Epidermal melanocyte (primary cell): ENCODE results near the gene CFAP53.
A peak's percentile ranks its signal among the peaks of the same experiment; 100 is the strongest.
"Not testable (repeated sequence)": the region's sequence is repeated elsewhere in the genome, so short reads cannot be mapped to it uniquely, and the experiment has no call there.

Experiments
- DNase-seq: peaks from one replicate; pipeline ENCODE4 v3.0.0; 2011; ENCODE audit warnings: low spot score; ENCODE audit not compliant: insufficient read length

The CFAP53 gene, protein sequence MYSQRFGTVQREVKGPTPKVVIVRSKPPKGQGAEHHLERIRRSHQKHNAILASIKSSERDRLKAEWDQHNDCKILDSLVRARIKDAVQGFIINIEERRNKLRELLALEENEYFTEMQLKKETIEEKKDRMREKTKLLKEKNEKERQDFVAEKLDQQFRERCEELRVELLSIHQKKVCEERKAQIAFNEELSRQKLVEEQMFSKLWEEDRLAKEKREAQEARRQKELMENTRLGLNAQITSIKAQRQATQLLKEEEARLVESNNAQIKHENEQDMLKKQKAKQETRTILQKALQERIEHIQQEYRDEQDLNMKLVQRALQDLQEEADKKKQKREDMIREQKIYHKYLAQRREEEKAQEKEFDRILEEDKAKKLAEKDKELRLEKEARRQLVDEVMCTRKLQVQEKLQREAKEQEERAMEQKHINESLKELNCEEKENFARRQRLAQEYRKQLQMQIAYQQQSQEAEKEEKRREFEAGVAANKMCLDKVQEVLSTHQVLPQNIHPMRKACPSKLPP

DNA sequence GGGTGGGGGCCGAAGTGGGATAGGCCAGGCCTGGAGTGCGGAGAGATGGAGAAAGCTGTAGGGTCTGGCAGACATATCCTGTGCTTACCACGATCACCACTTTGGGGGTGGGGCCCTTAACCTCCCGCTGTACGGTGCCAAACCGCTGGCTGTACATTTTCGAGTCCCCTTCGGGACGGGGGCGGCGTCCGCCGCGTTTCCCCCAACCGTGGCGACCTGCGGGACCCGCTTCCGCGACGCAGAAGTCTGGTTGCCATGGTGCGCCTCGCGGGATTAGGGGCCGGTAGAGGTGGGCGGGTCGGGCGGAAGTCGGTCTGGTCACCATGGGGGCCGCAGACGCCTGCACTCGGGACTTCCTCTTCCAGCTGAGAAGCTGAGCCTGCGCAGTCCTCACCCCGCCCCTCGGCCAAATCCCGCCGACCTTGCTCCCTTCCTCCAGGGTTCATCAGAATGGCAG, at the start of gene CFAP53:
TSS of gene CFAP53 (minus strand) at position 248 of the 457 bp plus-strand sequence. CDS start at position 157, 91 bp downstream.
- DNase-seq: peak; percentile 96

DNA sequence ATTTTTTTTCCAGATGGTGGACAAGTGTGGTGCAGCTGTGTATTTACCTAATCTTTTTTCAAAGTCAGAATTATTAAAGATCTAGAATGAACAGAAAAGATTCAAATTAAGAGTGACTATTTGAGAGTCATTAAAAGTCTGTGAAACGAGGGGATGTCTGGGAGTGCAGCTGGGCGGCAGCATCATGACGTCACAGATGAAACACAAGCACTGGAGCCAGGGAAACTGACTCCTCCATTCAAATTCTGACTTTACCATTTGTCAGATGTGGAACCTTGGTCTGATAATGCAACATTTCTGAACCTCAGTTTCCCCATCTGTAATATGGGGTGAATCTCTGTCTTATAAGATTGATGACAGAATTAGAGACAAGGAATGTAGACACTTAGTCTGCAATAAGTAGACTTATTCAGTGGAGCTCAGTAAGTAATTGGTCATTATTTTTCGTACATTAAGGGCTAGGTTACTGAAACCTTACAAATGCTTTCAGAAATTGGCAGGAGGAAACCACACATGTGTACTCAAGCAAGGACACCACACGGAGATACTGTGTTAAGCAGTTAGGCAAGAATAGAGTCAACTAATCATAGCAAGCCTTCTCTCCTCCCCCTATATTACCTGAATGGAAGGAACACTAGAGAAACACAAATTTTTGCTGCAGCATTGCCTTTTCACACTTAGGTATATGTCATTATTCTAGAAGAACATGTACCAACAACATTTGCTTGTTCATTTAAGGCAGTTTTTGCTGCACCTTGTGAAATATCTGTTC, 49.0 kb upstream of the CFAP53 start:
- no peak for DNase-seq

DNA sequence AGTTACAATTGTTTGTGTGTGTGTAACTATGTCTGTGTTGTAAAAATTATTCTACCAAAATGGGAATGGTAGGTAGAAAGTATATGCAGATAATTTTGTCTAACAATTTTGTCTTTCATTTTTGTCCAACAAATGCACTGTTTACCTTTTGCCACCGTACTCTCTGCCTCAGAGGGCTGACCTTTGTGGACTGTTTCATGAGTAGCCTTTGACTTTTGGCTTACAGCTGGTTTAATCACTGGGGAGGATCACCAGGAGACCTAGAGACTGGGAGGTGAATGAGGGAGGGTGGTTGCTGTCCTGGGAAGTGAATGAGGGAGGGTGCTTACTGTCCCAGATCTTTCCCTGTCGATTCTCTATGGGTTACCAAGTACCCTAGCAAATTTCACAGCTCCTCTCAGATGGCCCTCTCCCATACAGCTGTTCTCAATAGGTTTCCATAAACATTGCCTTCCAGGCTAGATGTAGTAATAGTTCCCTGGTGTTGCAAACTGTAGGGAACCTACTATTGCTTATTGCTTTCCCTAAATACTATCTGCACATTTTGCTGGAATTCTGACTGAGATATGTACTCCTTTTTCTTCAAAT, 47.7 kb upstream of the CFAP53 start:
- no peak for DNase-seq

GRCh38 chr18:50313031-50313607, 46.8 kb upstream of the CFAP53 start:
- DNase-seq: no peak

GRCh38 chr18:50312296-50313030, 46.2 kb upstream of the CFAP53 start:
- DNase-seq: no peak

DNA sequence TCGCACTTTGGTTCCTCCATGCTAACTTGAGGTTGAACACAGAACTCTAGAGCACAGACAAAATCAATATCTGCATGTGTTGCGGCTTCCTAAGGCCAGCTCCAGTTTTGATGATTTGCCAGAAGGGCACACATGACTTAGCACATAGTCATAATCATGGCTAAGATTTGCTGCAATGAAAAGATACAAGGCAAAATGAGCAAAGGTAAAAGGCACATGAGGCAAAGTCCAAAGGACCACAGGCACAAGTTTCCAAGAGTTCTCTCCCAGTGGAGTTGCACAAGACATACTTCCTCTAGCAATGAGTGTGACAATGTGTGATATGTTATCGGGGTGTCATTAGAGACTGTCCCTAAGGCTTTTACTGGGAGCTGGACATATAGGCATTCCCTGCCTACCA, 45.4 kb upstream of the CFAP53 start:
- DNase-seq: no peak

DNA sequence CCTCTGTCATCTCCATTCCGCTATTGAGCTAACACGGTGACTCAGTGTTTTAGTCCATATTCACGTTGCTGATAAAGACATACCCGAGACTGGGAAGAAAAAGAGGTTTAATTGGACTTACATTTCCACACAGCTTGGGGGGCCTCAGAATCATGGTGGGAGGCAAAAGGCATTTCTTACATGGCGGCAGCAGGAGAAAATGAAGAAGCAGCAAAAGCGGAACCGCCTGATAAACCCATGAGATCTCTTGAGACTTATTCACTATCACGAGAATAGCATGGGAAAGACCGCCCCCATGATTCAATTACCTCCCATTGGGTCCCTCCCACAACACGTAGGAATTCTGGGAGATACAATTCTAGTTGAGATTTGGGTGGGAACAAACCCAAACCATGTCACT, 43.8 kb upstream of the CFAP53 start:
- DNase-seq: no peak

GRCh38 chr18:50308851-50309250, 42.6 kb upstream of the CFAP53 start:
- DNase-seq: not testable (repeated sequence)

GRCh38 chr18:50307738-50308470, 41.6 kb upstream of the CFAP53 start:
- peak; percentile 96 for DNase-seq

GRCh38 chr18:50307400-50307737, 41.1 kb upstream of the CFAP53 start:
- no peak for DNase-seq

DNA sequence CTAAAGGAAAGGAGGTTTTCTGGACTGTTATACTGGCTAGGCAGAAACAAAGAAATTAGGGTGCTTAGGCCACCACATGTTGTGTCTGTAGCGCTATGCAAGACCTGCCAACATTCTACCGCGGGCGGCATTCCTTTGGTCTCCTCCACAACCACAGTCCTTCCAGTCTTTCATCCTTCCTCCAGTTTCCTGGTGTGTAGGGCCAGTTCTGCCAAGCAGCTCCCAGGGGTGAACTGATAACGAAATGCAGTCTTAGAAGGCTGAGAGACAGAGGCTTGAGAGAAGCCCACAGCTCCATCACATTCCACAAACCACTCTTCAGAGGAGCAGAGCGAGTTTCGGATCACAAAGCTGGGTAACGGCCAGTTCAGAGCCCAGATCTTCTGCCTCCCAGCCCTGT, 40.6 kb upstream of the CFAP53 start:
- no peak for DNase-seq

DNA sequence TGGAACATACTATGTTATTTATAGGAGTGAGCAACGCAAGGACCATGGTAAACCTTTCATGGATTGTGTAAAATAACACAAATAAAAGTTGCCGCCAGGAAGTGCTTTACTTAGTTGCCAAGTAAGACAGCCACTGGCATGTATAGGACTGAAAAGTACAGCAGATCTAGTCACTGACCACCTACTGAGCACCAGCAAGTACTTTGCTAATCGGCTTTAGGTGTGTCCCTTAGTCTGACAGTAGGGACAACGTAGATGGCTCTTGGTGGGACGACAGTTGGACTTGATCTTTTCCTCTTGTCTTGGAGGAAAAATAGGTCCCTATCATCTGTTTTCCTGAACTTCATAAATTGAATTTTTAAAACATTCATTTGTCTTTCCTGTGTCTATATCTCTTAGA, 34.8 kb upstream of the CFAP53 start:
- DNase-seq: no peak

DNA sequence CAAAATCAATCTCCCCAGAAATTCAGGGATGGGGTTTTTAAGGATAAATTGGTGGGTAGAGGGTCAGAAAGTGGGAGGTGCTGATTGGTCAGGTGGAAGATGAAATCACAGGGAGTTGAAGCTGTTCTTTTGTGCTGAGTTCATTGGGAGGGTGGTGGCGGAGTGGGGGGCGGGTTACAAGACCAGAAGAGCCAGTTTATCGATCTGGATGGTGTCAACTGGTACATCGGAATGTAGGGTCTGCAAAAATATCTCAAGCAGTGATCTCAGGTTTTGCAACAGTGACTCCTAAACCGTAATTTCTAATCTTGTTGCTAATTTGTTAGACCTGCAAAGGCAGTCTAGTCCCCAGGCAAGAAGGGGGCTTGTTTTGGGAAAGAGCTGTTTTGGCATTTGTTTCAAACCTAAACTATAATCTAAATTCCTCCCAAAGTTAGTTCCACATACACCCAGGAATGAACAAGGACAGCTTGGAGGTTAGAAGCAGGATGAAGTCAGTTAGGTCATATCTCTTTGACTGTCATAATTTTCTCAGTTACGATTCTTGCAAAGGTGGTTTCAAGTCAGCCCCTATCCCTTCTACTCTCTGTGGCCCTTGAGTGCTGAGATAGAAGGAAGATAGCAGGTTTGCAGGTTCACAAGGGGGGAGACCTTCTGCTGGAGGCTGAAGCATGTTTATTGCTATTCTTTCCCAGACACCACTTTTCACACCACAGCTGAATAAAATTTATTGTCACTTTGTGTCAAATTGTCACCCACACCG, 33.5 kb upstream of the CFAP53 start:
- no peak for DNase-seq

DNA sequence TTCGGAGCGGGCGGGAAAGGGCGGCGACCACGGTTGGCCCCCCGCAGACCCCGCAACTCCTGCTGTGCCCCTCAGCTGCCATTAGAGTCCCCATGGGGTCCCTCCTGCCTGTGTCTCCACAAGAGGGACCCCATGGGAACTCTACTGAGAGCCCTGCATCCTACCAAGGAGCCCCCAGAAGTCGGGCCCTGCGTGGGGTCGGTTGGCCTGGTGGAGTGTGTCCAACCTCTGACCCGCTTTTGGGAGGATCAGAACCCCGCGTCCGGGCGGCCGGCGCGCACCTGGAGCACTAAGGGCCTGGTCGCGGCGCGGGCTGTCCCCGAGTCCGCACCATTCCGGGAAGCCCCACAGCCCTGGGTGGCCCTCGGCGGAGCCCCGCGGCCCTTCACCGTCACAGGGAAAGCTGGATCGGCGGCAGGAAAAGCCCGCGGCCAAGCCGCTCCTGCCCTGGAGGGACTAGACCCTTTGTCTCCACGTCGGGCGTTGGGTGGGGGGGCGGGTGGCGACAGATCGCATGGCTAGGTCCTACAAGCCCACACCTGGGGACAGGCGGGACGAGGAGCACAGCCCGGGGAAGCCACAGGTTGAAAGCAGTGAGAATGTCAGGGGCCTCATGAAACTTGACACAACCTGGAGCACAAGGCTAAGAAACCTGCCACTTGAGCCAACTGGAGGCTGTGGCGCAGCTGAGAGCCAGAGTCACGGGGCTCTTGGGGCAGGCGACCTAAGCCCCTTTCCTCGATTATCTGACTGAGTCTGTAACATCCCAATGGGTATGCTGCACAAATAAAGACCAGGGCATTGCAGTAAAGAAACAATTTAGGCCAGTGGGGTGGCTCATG, 32.4 kb upstream of the CFAP53 start:
- DNase-seq: no peak

- peak; percentile 82 for DNase-seq
Observed at GRCh38 chr18:50297621-50298442, 31.5 kb upstream of the CFAP53 start.

DNA sequence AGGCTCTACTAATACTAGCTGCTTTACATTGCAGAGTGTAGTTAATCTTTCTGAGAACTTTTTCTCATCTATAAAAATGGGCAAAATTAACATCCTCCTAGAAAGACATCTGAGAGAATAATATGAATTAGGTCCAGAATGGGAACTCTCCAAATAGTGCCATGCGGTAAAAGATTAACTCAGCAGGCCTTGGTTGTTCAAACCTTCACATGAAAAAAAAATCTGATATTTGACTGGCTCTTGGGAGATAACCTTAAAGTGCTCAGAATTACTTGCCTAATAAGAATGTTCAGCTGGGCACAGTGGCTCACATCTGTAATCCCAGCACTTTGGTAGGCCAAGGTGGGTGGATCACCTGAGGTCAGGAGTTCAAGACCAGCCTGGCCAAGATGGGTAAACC, 26.7 kb upstream of the CFAP53 start:
- no peak for DNase-seq

DNA sequence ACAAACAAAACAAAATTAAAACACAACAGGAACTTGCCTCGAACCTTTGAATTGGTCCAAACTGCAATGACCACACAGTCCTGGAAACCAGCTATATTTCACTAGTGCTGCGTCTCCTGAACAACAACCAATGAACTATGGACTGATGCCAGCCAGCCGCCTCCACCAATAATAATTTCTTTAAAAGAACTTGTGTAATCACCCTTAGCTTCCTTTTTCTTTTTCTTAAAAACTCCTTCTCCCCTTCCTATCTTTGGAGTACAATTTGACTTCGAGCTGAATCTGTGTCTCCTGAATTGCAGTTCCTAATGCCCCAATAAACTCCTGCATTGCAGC, 22.8 kb upstream of the CFAP53 start:
- DNase-seq: no peak
